Astrocyte (in vitro differentiated cells and primary cell): ENCODE data around the gene OR1I1. TPM values are rescaled to one million over a fixed set of nuclear protein-coding genes. Genes with fewer than 3 reads are reported as not detected.

Experiments used
- DNase-seq: peaks from one replicate; pipeline ENCODE4 v3.0.0-alpha.2; 2010; ENCODE audit warnings: low read depth
- FAIRE-seq: peaks from 2 replicates; lab custom pipeline; 2011; peaks lifted over from hg19 to GRCh38; lab: Jason Lieb, UNC
- H2AFZ ChIP-seq: 2 replicates; pipeline ENCODE4 v1.6.0; 2012; ENCODE audit warnings: low read depth, low read length, inconsistent platforms
- H3K27ac ChIP-seq: 2 replicates; pipeline ENCODE4 v1.5.1; 2011; ENCODE audit warnings: low read depth, low read length, inconsistent platforms
- H3K27me3 ChIP-seq: 2 replicates; pipeline ENCODE4 v1.6.0; 2011; ENCODE audit warnings: low read length, inconsistent platforms; ENCODE audit not compliant: insufficient read depth
- H3K36me3 ChIP-seq: 2 replicates; pipeline ENCODE4 v1.5.1; 2011; ENCODE audit warnings: low read length, inconsistent platforms; ENCODE audit not compliant: insufficient read depth
- H3K4me1 ChIP-seq: 2 replicates; pipeline ENCODE4 v1.5.1; 2011; ENCODE audit warnings: low read length, inconsistent platforms; ENCODE audit not compliant: insufficient read depth
- H3K4me2 ChIP-seq: 2 replicates; pipeline ENCODE4 v1.6.0; 2012; ENCODE audit warnings: low read length, inconsistent platforms
- H3K4me3 ChIP-seq: 2 replicates; pipeline ENCODE4 v1.5.1; 2011; ENCODE audit warnings: low read depth, mild to moderate bottlenecking, low read length, inconsistent platforms; ENCODE audit not compliant: insufficient read depth
- H3K79me2 ChIP-seq: 2 replicates; pipeline ENCODE4 v1.6.0; 2012; ENCODE audit warnings: mild to moderate bottlenecking, low read length, inconsistent platforms; ENCODE audit not compliant: insufficient read depth
- H3K9ac ChIP-seq: 2 replicates; pipeline ENCODE4 v1.6.0; 2012; ENCODE audit warnings: mild to moderate bottlenecking, low read length, inconsistent platforms
- H3K9me3 ChIP-seq: 2 replicates; pipeline ENCODE4 v1.5.1; 2012; ENCODE audit warnings: low read depth, mild to moderate bottlenecking, low read length, inconsistent platforms; ENCODE audit not compliant: insufficient read depth
- H4K20me1 ChIP-seq: 2 replicates; pipeline ENCODE4 v1.6.0; 2012; ENCODE audit warnings: low read length, inconsistent platforms; ENCODE audit not compliant: insufficient read depth
- H3K27ac Mint-ChIP-seq: one replicate; pipeline ENCODE4 v1.8.0; 2021; ENCODE audit warnings: mild to moderate bottlenecking, mixed read lengths; ENCODE audit not compliant: unreplicated experiment
- H3K27me3 Mint-ChIP-seq: one replicate; pipeline ENCODE4 v1.8.0; 2021; ENCODE audit warnings: low read depth, mixed read lengths; ENCODE audit not compliant: unreplicated experiment
- H3K36me3 Mint-ChIP-seq: one replicate; pipeline ENCODE4 v1.8.0; 2021; ENCODE audit warnings: low read depth, mixed read lengths; ENCODE audit not compliant: unreplicated experiment
- H3K4me1 Mint-ChIP-seq: one replicate; pipeline ENCODE4 v1.8.0; 2021; ENCODE audit warnings: low read depth, mixed read lengths; ENCODE audit not compliant: unreplicated experiment
- H3K4me3 Mint-ChIP-seq: one replicate; pipeline ENCODE4 v1.8.0; 2021; ENCODE audit warnings: mild to moderate bottlenecking, moderate library complexity, mixed read lengths; ENCODE audit not compliant: unreplicated experiment
- H3K9me3 Mint-ChIP-seq: one replicate; pipeline ENCODE4 v1.8.0; 2021; ENCODE audit warnings: mild to moderate bottlenecking, mixed read lengths; ENCODE audit not compliant: unreplicated experiment
- EZH2 ChIP-seq: IDR thresholded peaks from 2 replicates; pipeline ENCODE4 v1.6.1; 2012; ENCODE audit warnings: mild to moderate bottlenecking, low read length, inconsistent platforms; ENCODE audit not compliant: insufficient read depth
- total RNA-seq: library from RNA; stranded (reverse); gene quantifications from 2 replicates; pipeline ENCODE4 v1.2.1, GENCODE V29; 2021
- TF ChIP-seq, protein P1 (sequence below): IDR thresholded peaks from 2 replicates; pipeline ENCODE4 v1.5.1; 2011; ENCODE audit warnings: low read depth, mild to moderate bottlenecking, inconsistent platforms, low read length, moderate library complexity; ENCODE audit not compliant: insufficient read depth

OR1I1 gene
- total RNA-seq, 1 donor from 2014 or later = not detected

DNA sequence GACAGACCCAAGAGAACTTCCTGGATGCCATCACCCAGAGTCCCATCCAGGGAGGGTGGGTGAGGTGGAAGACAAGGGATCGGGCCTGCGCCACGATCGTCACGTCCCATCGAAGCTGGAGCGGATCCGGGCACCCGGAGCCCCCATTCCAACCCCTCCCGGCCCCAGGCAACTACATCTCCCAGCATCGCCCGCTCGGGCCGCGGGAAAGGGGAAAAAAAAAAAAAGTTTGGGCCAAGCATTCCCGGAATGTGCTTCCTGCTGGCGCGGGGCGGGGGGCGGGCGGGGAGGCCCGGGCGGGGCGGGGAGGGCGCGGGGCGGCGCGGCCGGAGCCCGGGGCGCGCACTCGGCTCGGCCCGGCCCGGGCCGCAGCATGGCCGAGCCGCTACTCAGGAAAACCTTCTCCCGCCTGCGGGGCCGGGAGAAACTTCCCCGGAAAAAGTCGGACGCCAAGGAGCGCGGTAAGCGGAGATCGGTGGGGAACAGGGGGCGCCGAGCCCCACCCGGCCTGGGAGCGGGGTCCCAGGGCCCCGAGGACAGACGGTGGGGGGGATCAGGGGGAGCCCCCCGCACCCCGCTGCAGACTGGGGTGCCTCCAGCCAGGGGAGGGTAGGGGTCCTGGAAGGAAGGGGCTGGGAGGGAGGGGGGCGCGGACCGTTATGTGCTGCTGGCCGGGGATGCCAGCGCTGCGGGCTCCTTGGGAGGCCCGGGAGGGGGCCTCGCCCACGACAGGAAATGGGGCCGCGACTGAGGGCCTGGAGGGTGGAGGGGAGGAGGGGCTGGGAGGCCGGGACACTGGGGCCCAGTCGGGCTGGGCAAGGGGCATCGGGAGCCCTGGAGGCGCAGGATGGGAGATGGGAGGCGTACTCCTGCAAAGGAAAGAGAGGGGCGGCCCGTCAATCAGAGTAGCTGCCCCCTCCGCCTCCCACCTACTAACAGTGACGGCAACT lies 25.3 kb downstream of the OR1I1 start, which contains the start of gene SYDE1:
Gene SYDE1 (plus strand): TSS at position 341 of the 950 bp plus-strand sequence. CDS start 33 bp downstream, at position 374.
- peaks cover 9% of the 10 kb centered on the region for H3K36me3 ChIP-seq
- Mint-ChIP-seq H3K4me3 (peak within 1 kb of the TSS; percentile 94), H3K36me3 (peaks cover 7% of the 10 kb centered on the region), H3K27me3 (no peaks in the 10 kb centered on the region), H3K27ac (peak within 1 kb of the TSS; percentile 93), H3K9me3 (peaks cover 2% of the 10 kb centered on the region), H3K4me1 (peaks cover 7% of the 10 kb centered on the region)
- no peak for TF ChIP-seq EZH2
- TF ChIP-seq, protein P1, sequence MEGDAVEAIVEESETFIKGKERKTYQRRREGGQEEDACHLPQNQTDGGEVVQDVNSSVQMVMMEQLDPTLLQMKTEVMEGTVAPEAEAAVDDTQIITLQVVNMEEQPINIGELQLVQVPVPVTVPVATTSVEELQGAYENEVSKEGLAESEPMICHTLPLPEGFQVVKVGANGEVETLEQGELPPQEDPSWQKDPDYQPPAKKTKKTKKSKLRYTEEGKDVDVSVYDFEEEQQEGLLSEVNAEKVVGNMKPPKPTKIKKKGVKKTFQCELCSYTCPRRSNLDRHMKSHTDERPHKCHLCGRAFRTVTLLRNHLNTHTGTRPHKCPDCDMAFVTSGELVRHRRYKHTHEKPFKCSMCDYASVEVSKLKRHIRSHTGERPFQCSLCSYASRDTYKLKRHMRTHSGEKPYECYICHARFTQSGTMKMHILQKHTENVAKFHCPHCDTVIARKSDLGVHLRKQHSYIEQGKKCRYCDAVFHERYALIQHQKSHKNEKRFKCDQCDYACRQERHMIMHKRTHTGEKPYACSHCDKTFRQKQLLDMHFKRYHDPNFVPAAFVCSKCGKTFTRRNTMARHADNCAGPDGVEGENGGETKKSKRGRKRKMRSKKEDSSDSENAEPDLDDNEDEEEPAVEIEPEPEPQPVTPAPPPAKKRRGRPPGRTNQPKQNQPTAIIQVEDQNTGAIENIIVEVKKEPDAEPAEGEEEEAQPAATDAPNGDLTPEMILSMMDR = no peak
- H3K27ac ChIP-seq = peak within 1 kb of the TSS; percentile 77
- H4K20me1 ChIP-seq = peaks cover 31% of the 10 kb centered on the region
- H3K79me2 ChIP-seq = peaks cover 38% of the 10 kb centered on the region
- H3K4me3 ChIP-seq = peak within 1 kb of the TSS; percentile 67
- peak within 1 kb of the TSS; percentile 99 for H3K4me2 ChIP-seq
- H3K27me3 ChIP-seq = no peaks in the 10 kb centered on the region
- peak within 1 kb of the TSS; percentile 82 for H3K9ac ChIP-seq
- peaks cover 8% of the 10 kb centered on the region for H3K9me3 ChIP-seq
- DNase-seq = peak; percentile 35
- H3K4me1 ChIP-seq = peaks cover 15% of the 10 kb centered on the region
- no peak for FAIRE-seq
- peak within 1 kb of the TSS; percentile 95 for H2AFZ ChIP-seq

DNA sequence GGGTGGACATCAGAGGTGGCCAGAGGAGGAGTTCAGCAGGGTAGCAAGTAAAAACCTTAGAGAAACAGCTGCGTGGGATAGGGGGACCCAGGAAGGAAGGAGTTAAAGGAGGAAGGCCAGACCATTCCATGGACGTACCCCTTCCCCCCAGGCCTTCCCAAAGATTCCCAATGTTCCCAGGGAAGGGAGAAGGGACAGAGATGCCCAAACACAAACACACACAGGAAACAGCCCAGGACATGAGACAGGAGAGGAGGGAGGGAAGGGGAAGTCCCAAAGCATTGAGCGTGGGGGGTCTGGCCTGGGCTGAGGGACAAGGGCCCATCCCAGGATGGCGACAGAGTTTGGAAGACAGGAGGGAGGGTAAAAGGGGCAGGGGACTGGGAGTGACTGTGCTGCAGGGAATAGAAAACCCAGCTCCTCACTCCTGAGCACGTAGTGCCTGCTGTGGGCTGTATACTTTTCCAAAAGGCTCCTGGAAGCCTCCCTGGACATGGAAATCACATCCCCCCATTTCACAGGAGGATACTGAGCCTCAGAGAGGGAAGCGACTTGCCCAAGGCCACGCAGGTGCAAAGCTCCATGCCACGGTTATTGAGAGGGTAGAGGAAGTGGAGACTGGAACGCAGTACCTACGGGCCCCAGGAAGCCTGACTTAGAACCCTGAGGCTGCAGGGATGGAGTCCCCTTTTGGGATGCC lies 26.3 kb downstream of the OR1I1 start:
- peak; percentile 39 for FAIRE-seq
- Mint-ChIP-seq H3K27me3 (no peaks in the 10 kb centered on the region), H3K4me3 (peak overlapping the region; percentile 94), H3K9me3 (peaks cover 2% of the 10 kb centered on the region), H3K4me1 (peaks cover 7% of the 10 kb centered on the region), H3K36me3 (peaks cover 11% of the 10 kb centered on the region), H3K27ac (peak overlapping the region; percentile 93)
- Histone ChIP-seq H3K4me3 (peak overlapping the region; percentile 66), H3K4me2 (peak overlapping the region; percentile 99), H3K79me2 (peaks cover 38% of the 10 kb centered on the region), H4K20me1 (peaks cover 34% of the 10 kb centered on the region), H3K27ac (peak overlapping the region; percentile 31), H3K9ac (peak overlapping the region; percentile 82), H3K36me3 (peaks cover 17% of the 10 kb centered on the region), H2AFZ (no peak overlapping the region), H3K9me3 (peaks cover 7% of the 10 kb centered on the region), H3K4me1 (peaks cover 15% of the 10 kb centered on the region), H3K27me3 (no peaks in the 10 kb centered on the region)
- no peak for DNase-seq
- TF ChIP-seq, protein P1 = no peak
- no peak for TF ChIP-seq EZH2
